HCT116 (cell line): Measurements from ENCODE around the gene DNTT. TPM values are rescaled to one million over a fixed set of nuclear protein-coding genes. Genes with fewer than 3 reads are reported as not detected.

Source experiments
- ATAC-seq: fragments of 200-7000 bp; cut with Tn5 transposase; 2 replicates; pipeline ENCODE4 v1.9.1; 2020; ENCODE audit warnings: mild to moderate bottlenecking, moderate library complexity
- BruUV-seq: library from RNA; stranded (reverse); fragments of 400-500 nt; replicated peaks from 2 replicates; lab custom pipeline; 2021; lab: Mats Ljungman, UMichigan
- CTCF ChIA-PET: fragments of 300-600 bp; sonication (Branson Sonifier 250); formaldehyde crosslinking; loops from one replicate; lab custom pipeline; 2021; ENCODE audit warnings: antibody characterized with exemption; lab: Charles Lee
- POLR2A ChIA-PET: fragments of 300-600, 350-600 bp; sonication (Branson Sonifier 250); formaldehyde crosslinking; loops from one replicate; lab custom pipeline; 2021; ENCODE audit warnings: antibody characterized with exemption; lab: Charles Lee
- RAD21 ChIA-PET, 2 experiments: fragments of 300-600 bp; sonication (Branson Sonifier 250); formaldehyde crosslinking; loops; one replicate each; lab custom pipeline; 2023; ENCODE audit warnings: low total read pairs in 2 of 2; ENCODE audit not compliant: uncharacterized antibody in 2 of 2, unreplicated experiment in 2 of 2, low non-redundant PET in 1 of 2; lab: Charles Lee
- DNase-seq: peaks from one replicate; pipeline ENCODE4 v3.0.0-alpha.2; 2010; ENCODE audit warnings: low read depth, low spot score
- H2AFZ ChIP-seq: fragments of 200-600 bp; shearing (Covaris generic), sonication (generic); 2 replicates; pipeline ENCODE4 v1.6.1; 2017; ENCODE audit warnings: low read depth, mixed run types, mixed read lengths, antibody characterized with exemption, low read length; ENCODE audit not compliant: poor library complexity, severe bottlenecking
- H3K27ac ChIP-seq: 2 replicates; pipeline ENCODE4 v1.5.1; 2012; ENCODE audit warnings: low read depth, low read length
- H3K27me3 ChIP-seq: fragments of 200-600 bp; sonication (generic); 2 replicates; pipeline ENCODE4 v1.6.1; 2016; ENCODE audit warnings: mixed run types, low read length, mixed read lengths; ENCODE audit not compliant: insufficient read depth
- H3K36me3 ChIP-seq, 2 experiments: fragments of 200-500 bp in 1 of 2; fragments of 200-600 bp in 1 of 2; sonication (Bioruptor generic) in 1 of 2; sonication (generic) in 1 of 2; 2 replicates each; pipeline versions ENCODE4 v1.5.1 to v1.6.1; 2014 to 2016; ENCODE audit warnings: low read length in 2 of 2, inconsistent platforms in 1 of 2, mixed read lengths in 1 of 2, mixed run types in 1 of 2; ENCODE audit not compliant: insufficient read depth in 2 of 2, control insufficient read depth in 1 of 2
- H3K4me1 ChIP-seq, 2 experiments: fragments of 200-600 bp in 1 of 2; sonication (generic) in 1 of 2; 2 replicates each; pipeline versions ENCODE4 v1.5.1 to v1.6.1; 2012 to 2017; ENCODE audit warnings: low read length in 2 of 2, inconsistent platforms in 1 of 2, mild to moderate bottlenecking in 1 of 2, mixed read lengths in 1 of 2, mixed run types in 1 of 2, moderate library complexity in 1 of 2; ENCODE audit not compliant: insufficient read depth in 2 of 2, control insufficient read depth in 1 of 2
- H3K4me2 ChIP-seq: fragments of 200-600 bp; sonication (generic); 2 replicates; pipeline ENCODE4 v1.6.1; 2017; ENCODE audit warnings: mixed run types, low read length, mixed read lengths
- H3K4me3 ChIP-seq, 2 experiments: fragments of 200-600 bp in 1 of 2; sonication (generic) in 1 of 2; replicated peaks in 1 of 2; 2 replicates each; pipeline ENCODE4 v1.5.1; 2011 to 2016; ENCODE audit warnings: low read length in 2 of 2, control low read depth in 1 of 2, low read depth in 1 of 2, mild to moderate bottlenecking in 1 of 2, mixed read lengths in 1 of 2, mixed run types in 1 of 2
- H3K79me2 ChIP-seq: fragments of 200-600 bp; sonication (generic); 2 replicates; pipeline ENCODE4 v1.6.1; 2017; ENCODE audit warnings: mild to moderate bottlenecking, mixed run types, low read length, moderate library complexity, mixed read lengths; ENCODE audit not compliant: insufficient read depth
- H3K9ac ChIP-seq: fragments of 200-600 bp; sonication (generic); 2 replicates; pipeline ENCODE4 v1.6.1; 2016; ENCODE audit warnings: low read length, mixed read lengths
- H3K9me2 ChIP-seq: fragments of 200-600 bp; sonication (generic), shearing (Covaris generic); 2 replicates; pipeline ENCODE4 v1.6.1; 2017; ENCODE audit warnings: mixed run types, mild to moderate bottlenecking, moderate library complexity; ENCODE audit not compliant: insufficient read depth
- H3K9me3 ChIP-seq, 2 experiments: fragments of 200-500 bp in 1 of 2; fragments of 200-600 bp in 1 of 2; sonication (Bioruptor generic) in 1 of 2; sonication (generic) in 1 of 2; 2 replicates each; pipeline ENCODE4 v1.6.1; 2014 to 2017; ENCODE audit warnings: low read length in 2 of 2, mixed read lengths in 2 of 2, inconsistent platforms in 1 of 2, low read depth in 1 of 2, mild to moderate bottlenecking in 1 of 2, mixed run types in 1 of 2, moderate library complexity in 1 of 2; ENCODE audit not compliant: control insufficient read depth in 1 of 2, insufficient read depth in 1 of 2
- H4K20me1 ChIP-seq: fragments of 200-600 bp; sonication (generic), shearing (Covaris generic); 2 replicates; pipeline ENCODE4 v1.6.1; 2017; ENCODE audit warnings: mixed run types, mild to moderate bottlenecking, moderate library complexity; ENCODE audit not compliant: insufficient read depth
- CBX3 ChIP-seq: IDR thresholded peaks from 2 replicates; pipeline ENCODE4 v1.6.1; 2012; ENCODE audit warnings: low read depth
- EGR1 ChIP-seq: IDR thresholded peaks from 2 replicates; pipeline ENCODE4 v1.6.1; 2012; ENCODE audit warnings: low read depth
- ELF1 ChIP-seq: IDR thresholded peaks from 2 replicates; pipeline ENCODE4 v1.6.1; 2012; ENCODE audit warnings: low read depth, borderline replicate concordance
- EZH2 ChIP-seq: fragments of 200-600 bp; sonication (generic); IDR thresholded peaks from 2 replicates; pipeline ENCODE4 v1.6.1; 2017; ENCODE audit warnings: antibody characterized with exemption, mixed run types
- EZH2phosphoT487 ChIP-seq: fragments of 200-600 bp; IDR thresholded peaks from 2 replicates; pipeline ENCODE4 v1.6.1; 2018; ENCODE audit warnings: antibody characterized with exemption, borderline replicate concordance
- FOSL1 ChIP-seq: IDR thresholded peaks from 2 replicates; pipeline ENCODE4 v1.6.1; 2012; ENCODE audit warnings: low read depth
- JUND ChIP-seq: IDR thresholded peaks from 2 replicates; pipeline ENCODE4 v1.6.1; 2012
- POLR2AphosphoS5 ChIP-seq: IDR thresholded peaks from 2 replicates; pipeline ENCODE4 v1.6.1; 2011; ENCODE audit warnings: mild to moderate bottlenecking, low read depth, low read length, moderate library complexity
- RAD21 ChIP-seq: IDR thresholded peaks from 2 replicates; pipeline ENCODE4 v1.6.1; 2012; ENCODE audit warnings: low read depth, mild to moderate bottlenecking
- REST ChIP-seq: IDR thresholded peaks from 2 replicates; pipeline ENCODE4 v1.6.1; 2012; ENCODE audit warnings: low read depth
- SP1 ChIP-seq: IDR thresholded peaks from 2 replicates; pipeline ENCODE4 v1.6.1; 2012; ENCODE audit warnings: low read depth
- ZFX ChIP-seq: fragments of 450-650 bp; IDR thresholded peaks from 2 replicates; pipeline ENCODE4 v1.6.1; 2017
- ZNF274 ChIP-seq: fragments of 200-500 bp; sonication (Bioruptor generic); IDR thresholded peaks from 2 replicates; pipeline ENCODE4 v1.6.1; 2014; ENCODE audit warnings: mild to moderate bottlenecking, low read depth, low read length, inconsistent platforms
- intact Hi-C: fragments of 100-400 bp; cut with micrococcal nuclease; formaldehyde crosslinking; loops from 2 replicates; pipeline ENCODE4 v1.10.0; 2022
- total RNA-seq: library from RNA; stranded (reverse); gene quantifications from one replicate; pipeline ENCODE4 v1.2.1, GENCODE V29; 2021; ENCODE audit not compliant: unreplicated experiment
- TF ChIP-seq, protein P1 (sequence below): IDR thresholded peaks from 2 replicates; pipeline ENCODE4 v1.6.1; 2012
- TF ChIP-seq, protein P2 (sequence below): IDR thresholded peaks from 2 replicates; pipeline ENCODE4 v1.6.1; 2011; ENCODE audit warnings: mild to moderate bottlenecking, low read length, moderate library complexity; ENCODE audit not compliant: insufficient replicate concordance; ENCODE audit errors: extremely low read depth

The DNTT gene
- total RNA-seq, 1 experiment from 2014 or later, result not detected

DNA sequence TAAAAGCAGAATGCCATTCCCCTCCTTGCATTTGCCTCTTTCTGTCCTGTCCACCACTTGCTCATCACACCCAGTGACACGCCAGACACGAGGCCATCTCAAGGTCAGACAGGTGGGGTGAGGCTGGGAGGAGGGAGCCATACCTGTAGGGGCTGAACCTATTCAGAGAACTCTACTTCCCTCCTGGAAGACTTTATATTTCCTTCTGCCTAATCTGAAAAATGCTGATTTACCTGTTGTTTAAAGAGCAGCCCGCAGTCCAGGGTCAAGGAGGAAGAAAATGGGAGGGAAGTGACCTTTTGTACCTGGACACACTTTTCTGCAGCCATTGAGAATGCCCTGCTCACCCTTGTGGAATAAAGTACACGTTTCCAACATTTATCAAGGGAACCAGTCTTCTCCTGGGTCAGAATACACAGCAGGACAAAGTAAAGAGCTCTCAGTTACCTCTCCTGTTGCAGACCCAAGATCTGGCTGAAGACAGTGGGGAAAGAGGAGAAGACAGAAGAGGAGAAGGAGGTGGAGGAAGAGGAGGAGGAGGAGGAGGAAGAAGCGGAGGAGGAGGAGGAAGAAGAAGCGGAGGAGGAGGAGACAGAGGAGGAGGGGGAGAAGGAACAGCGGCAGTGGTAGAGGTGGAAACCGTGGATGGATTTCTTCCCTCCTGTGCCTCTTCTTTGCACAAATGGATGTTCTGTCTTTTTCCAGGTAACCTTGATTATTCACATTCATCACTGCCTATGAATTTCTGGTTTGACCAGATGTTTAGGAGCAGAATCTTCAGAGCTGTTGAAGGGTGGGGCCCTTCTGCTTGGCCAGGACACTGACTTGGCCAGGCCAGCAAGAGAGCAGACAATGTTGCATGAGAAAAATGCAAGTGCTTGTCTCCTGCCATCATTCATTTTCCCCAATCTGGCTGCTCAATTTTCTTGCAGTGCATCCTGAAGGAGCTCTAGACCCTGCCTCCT lies 31.6 kb upstream of the DNTT start:
- Histone ChIP-seq H3K9me3 (no peaks in the 10 kb centered on the region), H3K36me3 (no peaks in the 10 kb centered on the region), H2AFZ (no peak overlapping the region), H4K20me1 (no peaks in the 10 kb centered on the region), H3K9me2 (no peaks in the 10 kb centered on the region), H3K4me2 (no peak overlapping the region), H3K27me3 (no peaks in the 10 kb centered on the region), H3K4me1 (peaks cover 7 to 10% of the 10 kb centered on the region in 2 experiments), H3K27ac (no peak overlapping the region), H3K4me3 (no peak overlapping the region), H3K79me2 (no peaks in the 10 kb centered on the region)
- POLR2A ChIA-PET, result no interaction called here
- DNase-seq (no peak), ATAC-seq (no peak)
- intact Hi-C loops, result no loop called here
- CTCF ChIA-PET, result no interaction called here
- RAD21 ChIA-PET, result interaction anchor here in 1 of 2 experiments (0.6 kb wide), 1 partner anchor 78 kb away, joined by 3 read pairs; no protein-coding TSS in a partner anchor
- TF ChIP-seq POLR2AphosphoS5 (no peak), RAD21 (no peak), SP1 (no peak; the same call in 1 of the 2 replicates), ZFX (no peak), FOSL1 (no peak), EGR1 (no peak), REST (no peak), ELF1 (no peak), EZH2phosphoT487 (no peak), EZH2 (no peak), JUND (no peak), ZNF274 (no peak), CBX3 (no peak)
- TF ChIP-seq, protein P1, sequence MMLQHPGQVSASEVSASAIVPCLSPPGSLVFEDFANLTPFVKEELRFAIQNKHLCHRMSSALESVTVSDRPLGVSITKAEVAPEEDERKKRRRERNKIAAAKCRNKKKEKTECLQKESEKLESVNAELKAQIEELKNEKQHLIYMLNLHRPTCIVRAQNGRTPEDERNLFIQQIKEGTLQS, result no peak
- TF ChIP-seq, protein P2, sequence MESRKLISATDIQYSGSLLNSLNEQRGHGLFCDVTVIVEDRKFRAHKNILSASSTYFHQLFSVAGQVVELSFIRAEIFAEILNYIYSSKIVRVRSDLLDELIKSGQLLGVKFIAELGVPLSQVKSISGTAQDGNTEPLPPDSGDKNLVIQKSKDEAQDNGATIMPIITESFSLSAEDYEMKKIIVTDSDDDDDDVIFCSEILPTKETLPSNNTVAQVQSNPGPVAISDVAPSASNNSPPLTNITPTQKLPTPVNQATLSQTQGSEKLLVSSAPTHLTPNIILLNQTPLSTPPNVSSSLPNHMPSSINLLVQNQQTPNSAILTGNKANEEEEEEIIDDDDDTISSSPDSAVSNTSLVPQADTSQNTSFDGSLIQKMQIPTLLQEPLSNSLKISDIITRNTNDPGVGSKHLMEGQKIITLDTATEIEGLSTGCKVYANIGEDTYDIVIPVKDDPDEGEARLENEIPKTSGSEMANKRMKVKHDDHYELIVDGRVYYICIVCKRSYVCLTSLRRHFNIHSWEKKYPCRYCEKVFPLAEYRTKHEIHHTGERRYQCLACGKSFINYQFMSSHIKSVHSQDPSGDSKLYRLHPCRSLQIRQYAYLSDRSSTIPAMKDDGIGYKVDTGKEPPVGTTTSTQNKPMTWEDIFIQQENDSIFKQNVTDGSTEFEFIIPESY, result no peak
- TF ChIP-seq, all 23 proteins: peak for 0
- no peak overlapping the region for H3K9ac ChIP-seq
- no TSS peak for BruUV-seq
